C4-2B (cell line): Measurements from ENCODE around the gene ADRB1.

Source experiments
- H3K27ac ChIP-seq: fragments of 450-650 bp; 2 replicates; pipeline ENCODE4 v1.5.1; 2017
- CTCF ChIP-seq: fragments of 450-650 bp; conservative IDR thresholded peaks from 2 replicates; pipeline ENCODE4 v1.5.1; 2017; ENCODE audit warnings: mild to moderate bottlenecking
- ZFX ChIP-seq: fragments of 450-650 bp; IDR thresholded peaks from 2 replicates; pipeline ENCODE4 v1.6.1; 2017

Gene ADRB1

GRCh38 chr10:114046087-114046458, 2.4 kb downstream of the ADRB1 start:
- TF ChIP-seq ZFX = no peak
- no peak for TF ChIP-seq CTCF

GRCh38 chr10:114048472-114048871, 4.8 kb downstream of the ADRB1 start:
- no peak for TF ChIP-seq ZFX
- no peak for TF ChIP-seq CTCF

More at GRCh38 chr10:114046087-114046458, 2.4 kb downstream of the ADRB1 start:
- no peak overlapping the region for H3K27ac ChIP-seq

GRCh38 chr10:114051714-114052113, 8.0 kb downstream of the ADRB1 start:
- H3K27ac ChIP-seq = no peak overlapping the region
- no peak for TF ChIP-seq CTCF
- no peak for TF ChIP-seq ZFX

More at GRCh38 chr10:114048472-114048871, 4.8 kb downstream of the ADRB1 start:
- H3K27ac ChIP-seq = no peak overlapping the region

GRCh38 chr10:114052255-114052654, 8.6 kb downstream of the ADRB1 start:
- no peak overlapping the region for H3K27ac ChIP-seq
- TF ChIP-seq CTCF (no peak), ZFX (no peak)

GRCh38 chr10:114053946-114054345, 10.3 kb downstream of the ADRB1 start:
- TF ChIP-seq CTCF (no peak), ZFX (no peak)
- no peak overlapping the region for H3K27ac ChIP-seq

GRCh38 chr10:114057855-114058254, 14.2 kb downstream of the ADRB1 start:
- no peak overlapping the region for H3K27ac ChIP-seq
- TF ChIP-seq ZFX (no peak), CTCF (no peak)

- no peak overlapping the region for H3K27ac ChIP-seq
- TF ChIP-seq ZFX (no peak), CTCF (no peak)
Observed at GRCh38 chr10:114058297-114058696, 14.6 kb downstream of the ADRB1 start.
